Measurements from ENCODE around the gene C5orf63. TPM values are rescaled to one million over a fixed set of nuclear protein-coding genes. Genes with fewer than 3 reads are reported as not detected.

The C5orf63 gene
- total and polyA plus RNA-seq, 9 donors = 5.0 to 9.3 (median 6.8) TPM

GRCh38 chr5:127040796-127041520 lies 32.3 kb downstream of the C5orf63 start:
- WGBS (ENCODE audit: insufficient coverage) = 50% methylated on average over 3 of the region's 9 CpGs
- H3K4me3 ChIP-seq (ENCODE audit: low read length) = no peak overlapping the region
- H3K27me3 ChIP-seq (ENCODE audit: control insufficient read depth, insufficient read depth, low read length) = no peaks in the 10 kb centered on the region
- H3K36me3 ChIP-seq (ENCODE audit: control insufficient read depth, insufficient read depth, low read length) = no peaks in the 10 kb centered on the region
- DNase-seq = no peak
- H3K4me1 ChIP-seq (ENCODE audit: control insufficient read depth, insufficient read depth, low read length) = peaks cover 2% of the 10 kb centered on the region
- H3K9me3 ChIP-seq (replicated peaks; ENCODE audit: control insufficient read depth, low read depth, low read length) = no peaks in the 10 kb centered on the region
- H3K27ac ChIP-seq (ENCODE audit: low read length) = no peak overlapping the region

GRCh38 chr5:127038550-127038949 lies 34.8 kb downstream of the C5orf63 start:
- peaks cover 2% of the 10 kb centered on the region for H3K27me3 ChIP-seq (ENCODE audit: control insufficient read depth, insufficient read depth, low read length)
- no peak overlapping the region for H3K4me3 ChIP-seq (ENCODE audit: low read length)
- H3K9me3 ChIP-seq (replicated peaks; ENCODE audit: control insufficient read depth, low read depth, low read length) = no peaks in the 10 kb centered on the region
- H3K27ac ChIP-seq (ENCODE audit: low read length) = no peak overlapping the region
- no peak for DNase-seq
- H3K4me1 ChIP-seq (ENCODE audit: control insufficient read depth, insufficient read depth, low read length) = peaks cover 2% of the 10 kb centered on the region
- no peaks in the 10 kb centered on the region for H3K36me3 ChIP-seq (ENCODE audit: control insufficient read depth, insufficient read depth, low read length)
- WGBS (ENCODE audit: insufficient coverage) = 80% methylated on average over 1 of the region's 4 CpGs

DNA sequence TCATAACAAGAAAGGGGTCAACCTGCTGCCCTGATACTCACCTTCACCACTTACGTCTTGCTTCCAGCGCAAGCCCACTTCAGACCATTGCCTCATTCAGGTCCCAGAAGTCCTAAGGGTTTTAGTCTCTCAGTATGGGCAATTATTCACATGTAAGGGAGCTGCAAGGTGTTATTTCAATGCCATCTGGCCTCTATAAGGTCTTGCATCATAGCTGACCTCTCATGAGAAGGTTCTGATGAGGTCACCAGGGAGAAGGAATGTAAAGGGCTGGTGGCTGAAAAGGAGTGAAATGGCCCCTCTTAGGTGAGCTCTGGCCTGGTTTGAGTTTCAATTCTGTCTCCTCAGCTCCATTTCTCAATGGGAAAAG lies 41.5 kb downstream of the C5orf63 start:
- WGBS (ENCODE audit: insufficient coverage) = no CpG with 5 or more reads among the region's 2 CpGs
- H3K36me3 ChIP-seq (ENCODE audit: control insufficient read depth, insufficient read depth, low read length) = no peaks in the 10 kb centered on the region
- H3K4me1 ChIP-seq (ENCODE audit: control insufficient read depth, insufficient read depth, low read length) = peaks cover 19% of the 10 kb centered on the region
- H3K27ac ChIP-seq (ENCODE audit: low read length) = no peak overlapping the region
- no peaks in the 10 kb centered on the region for H3K9me3 ChIP-seq (replicated peaks; ENCODE audit: control insufficient read depth, low read depth, low read length)
- H3K4me3 ChIP-seq (ENCODE audit: low read length) = no peak overlapping the region
- no peak for DNase-seq
- H3K27me3 ChIP-seq (ENCODE audit: control insufficient read depth, insufficient read depth, low read length) = peaks cover 13% of the 10 kb centered on the region

DNA sequence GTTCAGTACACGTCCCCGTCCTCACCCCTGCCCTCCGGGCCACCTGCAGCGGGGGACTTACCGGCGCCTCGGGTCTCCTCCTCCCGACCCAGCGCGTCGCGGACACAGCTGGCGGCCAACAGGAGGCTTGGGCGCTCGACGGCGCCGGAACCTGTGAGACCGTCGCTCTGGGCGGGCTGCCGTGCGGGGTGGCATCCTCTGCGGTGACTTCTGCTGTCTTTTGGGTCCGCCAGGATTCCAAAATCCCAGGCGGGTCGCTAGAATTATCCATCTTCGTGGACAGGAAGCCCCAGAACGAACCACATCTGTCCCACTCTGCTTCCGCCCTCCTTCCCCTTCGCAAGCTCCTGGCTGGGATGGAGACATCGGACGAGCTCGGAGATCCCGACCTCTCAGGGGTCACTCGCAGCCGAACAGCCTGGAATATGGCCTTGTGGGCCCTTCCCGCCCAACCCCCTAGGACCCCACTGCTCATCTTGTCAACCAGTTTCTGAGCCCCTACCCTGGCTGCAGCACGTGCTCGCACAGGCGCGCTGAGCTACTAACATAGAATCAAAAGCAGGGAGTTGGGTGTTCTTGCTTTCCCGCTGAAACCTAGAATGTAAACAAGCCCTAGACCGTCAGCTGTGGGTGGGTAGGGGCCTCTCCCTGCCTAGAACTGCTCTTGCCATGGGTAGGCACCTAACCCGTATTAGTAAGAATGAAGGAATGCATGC lies 42.0 kb downstream of the C5orf63 start:
- H3K27me3 ChIP-seq (ENCODE audit: control insufficient read depth, insufficient read depth, low read length) = peaks cover 13% of the 10 kb centered on the region
- no peak for DNase-seq
- peak overlapping the region; percentile 76 for H3K27ac ChIP-seq (ENCODE audit: low read length)
- H3K4me1 ChIP-seq (ENCODE audit: control insufficient read depth, insufficient read depth, low read length) = peaks cover 19% of the 10 kb centered on the region
- H3K36me3 ChIP-seq (ENCODE audit: control insufficient read depth, insufficient read depth, low read length) = no peaks in the 10 kb centered on the region
- H3K4me3 ChIP-seq (ENCODE audit: low read length) = peak overlapping the region; percentile 70
- 15% methylated on average over 44 of the region's 45 CpGs for WGBS (ENCODE audit: insufficient coverage)
- H3K9me3 ChIP-seq (replicated peaks; ENCODE audit: control insufficient read depth, low read depth, low read length) = no peaks in the 10 kb centered on the region

DNA sequence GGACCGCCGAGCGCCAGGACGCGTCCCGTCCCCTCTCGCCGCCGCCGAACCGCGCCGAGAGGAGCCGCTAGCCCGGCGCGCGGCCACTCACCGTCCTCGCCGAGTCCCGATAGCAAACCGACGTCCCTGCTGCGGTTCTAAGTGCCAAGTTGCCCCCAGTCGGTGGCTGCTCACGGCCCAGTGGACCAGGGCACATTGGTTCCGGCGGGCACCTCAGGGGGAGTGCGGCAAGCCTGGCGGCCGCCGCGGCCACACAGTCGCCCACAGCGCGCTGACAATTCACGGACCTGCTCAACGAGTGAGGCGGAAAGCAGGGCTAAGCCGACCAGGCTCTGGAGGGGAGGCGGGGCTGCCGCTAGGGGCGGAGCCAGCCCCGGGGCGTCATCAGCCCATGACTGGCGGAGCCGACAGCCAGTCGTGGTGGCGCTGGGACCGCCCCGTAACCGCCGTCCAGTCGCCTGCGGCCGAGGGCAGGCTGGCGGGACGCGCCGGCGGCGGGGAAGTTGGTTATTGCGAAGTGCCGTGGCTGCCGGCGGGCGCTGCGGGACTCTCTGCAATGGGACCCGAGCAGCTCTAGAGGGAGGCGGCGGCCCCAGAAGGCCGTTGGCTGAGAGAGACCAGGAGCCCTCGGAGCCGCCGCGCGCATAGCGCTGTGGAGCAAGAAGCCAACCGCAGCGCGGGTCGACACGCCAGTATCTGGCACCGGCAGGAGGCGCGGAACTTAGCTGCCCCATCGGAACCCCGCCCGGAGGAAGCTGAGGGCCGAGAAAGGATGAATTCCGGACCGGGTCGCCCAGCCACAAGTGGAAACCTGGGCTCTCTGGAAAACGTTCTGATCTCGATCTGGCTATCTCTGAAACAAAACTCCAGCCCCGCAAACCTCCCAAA lies 42.8 kb downstream of the C5orf63 start, which contains the start of gene MARCHF3:
TSS of gene MARCHF3 (minus strand) at position 300 of the 888 bp plus-strand sequence. CDS start 112,387 bp downstream, outside the sequence.
- H3K4me3 ChIP-seq (ENCODE audit: low read length) = peak within 1 kb of the TSS; percentile 85
- no peaks in the 10 kb centered on the region for H3K36me3 ChIP-seq (ENCODE audit: control insufficient read depth, insufficient read depth, low read length)
- H3K27ac ChIP-seq (ENCODE audit: low read length) = peak within 1 kb of the TSS; percentile 94
- peaks cover 13% of the 10 kb centered on the region for H3K27me3 ChIP-seq (ENCODE audit: control insufficient read depth, insufficient read depth, low read length)
- H3K4me1 ChIP-seq (ENCODE audit: control insufficient read depth, insufficient read depth, low read length) = peaks cover 19% of the 10 kb centered on the region
- H3K9me3 ChIP-seq (replicated peaks; ENCODE audit: control insufficient read depth, low read depth, low read length) = no peaks in the 10 kb centered on the region
- under 1% methylated on average over 97 of the region's 97 CpGs for WGBS (ENCODE audit: insufficient coverage)
- peak; percentile 98 for DNase-seq

DNA sequence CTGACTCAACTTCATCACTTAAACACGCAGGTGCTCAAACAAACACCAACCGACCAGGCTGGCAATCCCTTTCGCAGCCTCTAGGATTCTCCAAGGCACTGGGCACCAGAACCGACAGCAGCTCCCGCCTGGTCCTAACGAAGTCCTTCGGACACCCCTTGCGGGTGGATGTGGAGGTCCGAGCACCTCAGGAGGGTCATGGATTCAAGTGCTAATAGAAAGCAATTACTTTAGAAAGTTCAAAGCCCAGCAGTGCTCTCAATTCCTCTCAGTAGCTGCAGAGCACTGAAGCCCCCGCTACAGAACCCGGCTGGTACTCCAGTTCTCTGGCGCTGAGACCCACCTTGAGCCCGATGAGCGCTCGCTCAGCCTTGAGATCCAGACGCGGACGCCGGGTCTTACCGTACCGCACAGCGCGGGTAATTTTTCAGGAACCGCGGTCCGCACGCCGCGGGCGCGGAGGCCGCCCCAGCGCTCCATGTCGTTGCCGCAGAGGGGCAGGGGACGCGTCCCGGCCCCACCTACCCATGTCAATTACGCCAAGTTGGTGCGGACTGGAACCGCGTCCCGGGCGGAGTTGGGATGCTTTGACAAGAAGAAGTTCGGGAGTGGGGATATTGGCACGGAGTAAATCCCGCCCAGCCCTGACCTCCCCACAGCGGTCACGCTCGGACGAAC lies 43.6 kb downstream of the C5orf63 start:
- peak overlapping the region; percentile 85 for H3K4me3 ChIP-seq (ENCODE audit: low read length)
- WGBS (ENCODE audit: insufficient coverage) = under 1% methylated on average over 39 of the region's 51 CpGs
- DNase-seq = peak; percentile 66
- no peaks in the 10 kb centered on the region for H3K36me3 ChIP-seq (ENCODE audit: control insufficient read depth, insufficient read depth, low read length)
- H3K4me1 ChIP-seq (ENCODE audit: control insufficient read depth, insufficient read depth, low read length) = peaks cover 19% of the 10 kb centered on the region
- H3K27ac ChIP-seq (ENCODE audit: low read length) = peak overlapping the region; percentile 94
- H3K9me3 ChIP-seq (replicated peaks; ENCODE audit: control insufficient read depth, low read depth, low read length) = no peaks in the 10 kb centered on the region
- H3K27me3 ChIP-seq (ENCODE audit: control insufficient read depth, insufficient read depth, low read length) = peaks cover 13% of the 10 kb centered on the region

DNA sequence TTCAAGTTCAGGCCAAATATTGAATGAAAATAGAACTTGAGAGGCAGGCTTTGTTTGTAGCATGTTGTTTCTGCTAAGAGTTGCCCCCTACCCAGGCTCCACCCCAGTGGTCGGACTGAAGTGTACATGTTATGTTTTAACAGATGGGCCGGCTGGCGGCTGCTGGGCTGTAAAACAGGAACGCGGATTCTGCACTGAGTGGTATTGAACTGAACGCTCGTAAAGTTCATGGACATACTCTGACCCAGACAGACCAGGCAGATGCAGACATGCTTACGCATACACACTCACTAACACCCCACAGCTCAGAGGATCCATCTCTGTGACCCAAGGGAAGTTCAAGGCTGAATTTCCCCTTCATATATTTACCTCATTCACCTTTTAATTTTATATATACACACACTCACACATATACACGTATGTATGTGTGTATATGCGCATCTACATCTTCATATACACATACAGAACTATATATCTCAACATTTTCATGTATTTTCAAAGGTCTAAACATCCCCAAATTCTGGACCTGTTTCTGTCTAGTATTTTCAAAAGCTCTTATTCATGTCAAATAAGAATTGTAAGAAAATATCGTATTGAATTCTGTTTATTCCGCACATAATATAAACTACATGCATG lies 44.4 kb downstream of the C5orf63 start:
- H3K27ac ChIP-seq (ENCODE audit: low read length) = no peak overlapping the region
- H3K27me3 ChIP-seq (ENCODE audit: control insufficient read depth, insufficient read depth, low read length) = peaks cover 12% of the 10 kb centered on the region
- peak; percentile 55 for DNase-seq
- WGBS (ENCODE audit: insufficient coverage) = 33% methylated on average over 7 of the region's 12 CpGs
- no peaks in the 10 kb centered on the region for H3K36me3 ChIP-seq (ENCODE audit: control insufficient read depth, insufficient read depth, low read length)
- peaks cover 19% of the 10 kb centered on the region for H3K4me1 ChIP-seq (ENCODE audit: control insufficient read depth, insufficient read depth, low read length)
- peak overlapping the region; percentile 85 for H3K4me3 ChIP-seq (ENCODE audit: low read length)
- H3K9me3 ChIP-seq (replicated peaks; ENCODE audit: control insufficient read depth, low read depth, low read length) = no peaks in the 10 kb centered on the region

GRCh38 chr5:127027539-127027938 lies 45.8 kb downstream of the C5orf63 start:
- no peaks in the 10 kb centered on the region for H3K9me3 ChIP-seq (replicated peaks; ENCODE audit: control insufficient read depth, low read depth, low read length)
- H3K4me3 ChIP-seq (ENCODE audit: low read length) = no peak overlapping the region
- DNase-seq = no peak
- peaks cover 19% of the 10 kb centered on the region for H3K4me1 ChIP-seq (ENCODE audit: control insufficient read depth, insufficient read depth, low read length)
- H3K27me3 ChIP-seq (ENCODE audit: control insufficient read depth, insufficient read depth, low read length) = peaks cover 12% of the 10 kb centered on the region
- H3K36me3 ChIP-seq (ENCODE audit: control insufficient read depth, insufficient read depth, low read length) = no peaks in the 10 kb centered on the region
- H3K27ac ChIP-seq (ENCODE audit: low read length) = no peak overlapping the region
- WGBS (ENCODE audit: insufficient coverage) = no CpG with 5 or more reads among the region's 1 CpG

DNA sequence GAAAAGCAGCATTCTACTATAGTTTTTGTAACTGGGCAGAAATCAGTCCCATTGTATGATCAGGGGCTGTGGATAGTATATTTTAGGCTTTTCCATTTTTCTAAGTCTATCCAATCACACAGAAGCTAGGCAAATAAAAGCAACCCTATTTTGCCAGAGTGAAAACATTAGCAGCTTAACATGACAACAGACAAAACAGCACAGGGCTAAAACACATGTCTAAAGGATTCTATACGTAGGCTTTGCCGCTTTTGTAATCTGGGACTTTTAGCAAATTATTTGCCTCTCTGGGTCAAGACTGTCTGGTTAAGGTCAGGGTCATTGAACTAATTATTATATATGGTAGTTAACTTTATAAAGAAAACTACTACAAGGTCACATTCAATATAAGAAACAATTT lies 47.1 kb downstream of the C5orf63 start:
- peaks cover 15% of the 10 kb centered on the region for H3K4me1 ChIP-seq (ENCODE audit: control insufficient read depth, insufficient read depth, low read length)
- no peaks in the 10 kb centered on the region for H3K9me3 ChIP-seq (replicated peaks; ENCODE audit: control insufficient read depth, low read depth, low read length)
- H3K27ac ChIP-seq (ENCODE audit: low read length) = no peak overlapping the region
- DNase-seq = no peak
- WGBS (ENCODE audit: insufficient coverage) = no CpG with 5 or more reads among the region's 2 CpGs
- H3K27me3 ChIP-seq (ENCODE audit: control insufficient read depth, insufficient read depth, low read length) = peaks cover 7% of the 10 kb centered on the region
- H3K4me3 ChIP-seq (ENCODE audit: low read length) = no peak overlapping the region
- H3K36me3 ChIP-seq (ENCODE audit: control insufficient read depth, insufficient read depth, low read length) = no peaks in the 10 kb centered on the region

Measured in muscle of leg (tissue), 11 donors.